HG03064 (cell line): ENCODE data around the gene RPGRIP1L.

Source experiments
- ATAC-seq: cut with Tn5 transposase; IDR thresholded peaks from one replicate; pipeline ENCODE4 v1.9.1; 2021; ENCODE audit warnings: low read depth; ENCODE audit not compliant: unreplicated experiment

RPGRIP1L gene

DNA sequence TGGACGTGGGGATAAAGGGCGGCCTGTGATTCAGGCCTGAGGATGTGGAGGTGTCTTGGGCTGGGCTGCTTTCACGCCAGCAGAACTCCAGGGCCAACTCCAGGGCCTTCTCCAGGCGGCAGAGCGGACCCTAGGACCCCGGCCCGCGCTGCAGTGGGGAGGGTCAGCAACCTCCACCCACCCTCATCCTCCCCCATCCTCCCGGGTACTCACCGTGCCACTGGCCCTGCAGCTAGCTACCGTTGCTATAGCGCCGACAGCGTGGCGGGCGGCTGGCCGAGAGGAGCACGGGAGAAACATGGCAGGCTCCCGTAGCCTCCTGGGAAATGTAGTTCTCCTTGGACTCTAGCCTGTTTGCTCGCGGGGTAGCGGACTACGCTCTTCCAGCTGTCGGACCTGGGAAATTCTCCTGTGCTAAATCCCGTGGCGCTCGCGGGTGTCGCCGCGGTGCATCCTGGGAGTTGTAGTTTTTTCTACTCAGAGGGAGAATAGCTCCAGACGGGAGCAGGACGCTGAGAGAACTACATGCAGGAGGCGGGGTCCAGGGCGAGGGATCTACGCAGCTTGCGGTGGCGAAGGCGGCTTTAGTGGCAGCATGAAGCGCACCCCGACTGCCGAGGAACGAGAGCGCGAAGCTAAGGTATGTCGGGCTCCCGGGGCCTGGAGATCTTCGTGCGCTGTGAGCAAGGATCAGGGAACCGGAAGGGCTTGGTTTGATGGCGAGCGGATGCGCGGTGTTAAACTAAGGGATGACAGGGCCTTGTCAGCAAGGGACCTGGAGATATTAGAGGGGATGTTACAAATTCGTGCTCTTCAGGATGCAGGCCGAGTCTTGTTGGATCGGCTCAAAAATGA, at the start of gene RPGRIP1L, which contains the start of gene FTO:
RPGRIP1L (minus strand) TSS at position 270 of the 855 bp plus-strand sequence. CDS start 3,136 bp downstream, outside the sequence.
FTO (plus strand) TSS at position 567 of the 855 bp plus-strand sequence.
- ATAC-seq, result peak; percentile 99

DNA sequence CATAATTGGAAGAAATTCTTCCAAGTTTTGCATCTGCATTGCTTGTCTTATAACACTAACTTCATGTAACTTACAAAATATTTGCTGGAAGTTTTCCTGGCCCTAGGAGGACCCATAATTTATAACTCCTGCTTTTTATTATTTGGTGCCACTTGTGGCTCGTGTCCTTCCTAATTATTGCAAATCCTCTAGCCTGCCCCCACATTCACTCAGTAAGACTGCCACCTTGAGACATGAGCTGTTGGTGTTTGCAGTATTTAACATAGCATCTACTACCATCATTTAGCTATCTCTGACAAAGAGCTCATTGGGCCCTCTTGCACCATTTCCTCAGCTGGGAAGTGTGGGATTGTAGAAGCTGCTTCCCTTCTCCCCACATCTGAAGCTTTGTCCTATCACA, 49.8 kb upstream of the RPGRIP1L start:
- no peak for ATAC-seq

DNA sequence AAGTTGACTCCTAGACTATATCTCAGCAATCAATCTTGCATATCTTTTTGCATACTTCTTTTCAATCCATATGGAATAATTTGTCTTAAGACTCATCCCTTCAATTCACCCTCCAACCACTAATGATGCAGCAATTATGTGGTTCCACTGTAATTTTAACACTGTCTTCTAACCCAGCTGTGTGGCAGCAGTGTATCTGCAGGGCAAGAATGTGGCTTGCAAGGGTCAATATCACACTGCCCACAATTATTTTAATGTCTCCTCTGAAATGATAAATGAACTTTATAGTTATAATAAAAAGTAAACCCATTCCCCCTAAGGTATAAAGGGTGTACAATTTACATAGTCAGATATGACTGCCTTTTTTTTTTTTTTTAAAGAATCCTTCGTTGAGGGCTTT, 48.9 kb upstream of the RPGRIP1L start:
- no peak for ATAC-seq

DNA sequence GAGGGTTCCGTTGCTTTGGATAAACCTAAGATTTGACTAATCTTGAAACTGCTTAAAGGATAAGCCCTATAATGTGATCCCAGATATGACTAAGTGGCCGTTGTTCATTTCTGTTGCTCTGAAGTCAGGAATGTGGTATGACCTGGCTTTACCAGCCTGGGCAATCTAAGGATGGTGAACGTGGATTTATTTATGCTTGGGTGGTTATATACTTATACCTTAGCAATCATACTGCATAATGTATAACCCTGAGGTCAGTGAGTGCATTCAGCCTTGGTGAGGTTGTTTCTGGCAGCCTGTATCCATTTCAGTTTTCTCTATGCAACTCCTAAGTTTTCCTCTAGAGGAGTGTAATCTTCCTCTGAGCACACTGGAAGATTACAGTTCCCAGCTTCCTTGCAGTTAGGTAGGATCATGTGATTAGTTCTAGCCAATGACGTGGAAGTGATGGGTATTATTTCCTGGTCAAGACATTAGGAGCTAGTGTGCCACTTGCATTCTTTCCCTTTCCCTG, 42.2 kb upstream of the RPGRIP1L start:
- no peak for ATAC-seq

GRCh38 chr16:53745086-53745485, 41.4 kb upstream of the RPGRIP1L start:
- ATAC-seq, result no peak

DNA sequence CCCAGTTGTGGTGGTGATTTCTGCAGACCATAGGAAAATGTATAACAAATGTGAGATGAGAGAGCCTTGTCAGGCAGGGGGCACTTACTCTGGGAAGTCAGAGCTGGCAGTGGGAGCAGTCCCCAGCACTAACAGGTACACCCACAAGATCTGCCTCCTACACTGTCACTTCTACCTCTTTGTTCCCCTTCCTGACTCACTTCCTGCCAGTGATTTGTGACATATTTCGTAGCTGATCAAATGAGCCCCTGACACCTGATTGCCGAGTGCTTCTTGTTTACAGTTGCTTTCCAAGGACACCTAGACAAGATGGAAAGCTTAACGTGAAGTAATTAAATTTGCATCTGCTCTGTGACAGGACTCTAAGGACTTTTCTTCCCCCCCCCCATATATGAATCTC, 40.8 kb upstream of the RPGRIP1L start:
- ATAC-seq, result no peak

DNA sequence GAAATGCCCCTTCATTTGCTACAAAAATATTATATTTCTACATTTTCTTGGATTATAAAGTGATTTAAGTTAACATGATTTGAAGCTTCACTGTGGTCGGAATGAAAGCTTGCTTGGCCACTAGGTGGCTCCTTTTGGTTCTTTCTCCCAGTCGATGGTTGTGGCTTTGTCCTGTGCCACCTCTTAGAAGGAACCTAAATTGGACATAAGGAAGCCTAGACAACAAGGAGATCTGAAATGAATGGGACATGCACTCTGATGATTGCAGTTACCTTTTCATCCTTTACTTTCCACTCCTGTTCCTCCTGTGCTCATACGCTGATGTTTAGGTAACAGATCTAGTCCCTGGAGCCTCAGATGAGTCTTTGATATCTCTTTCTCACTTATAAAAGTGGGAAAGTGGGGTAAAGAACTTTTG, 39.5 kb upstream of the RPGRIP1L start:
- ATAC-seq, result no peak

DNA sequence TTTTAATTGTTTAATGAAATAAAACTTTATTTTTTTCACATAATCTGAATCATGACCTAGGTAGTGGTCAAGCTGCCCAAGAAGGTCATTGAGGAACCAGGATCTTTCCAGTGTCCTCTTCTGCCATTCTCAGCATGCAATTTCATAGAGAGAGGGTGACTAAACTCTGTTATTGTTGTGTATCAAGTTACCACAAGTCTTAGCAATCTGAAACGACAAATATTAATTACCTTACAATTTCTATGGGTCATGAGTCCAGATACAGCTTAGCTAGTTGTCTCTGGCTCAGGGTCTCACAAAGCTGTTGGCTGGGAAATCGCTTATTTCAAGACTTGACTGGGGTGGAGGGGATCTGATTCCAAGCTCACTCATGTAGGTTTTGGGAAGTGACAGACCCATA, 37.9 kb upstream of the RPGRIP1L start:
- ATAC-seq, result no peak

DNA sequence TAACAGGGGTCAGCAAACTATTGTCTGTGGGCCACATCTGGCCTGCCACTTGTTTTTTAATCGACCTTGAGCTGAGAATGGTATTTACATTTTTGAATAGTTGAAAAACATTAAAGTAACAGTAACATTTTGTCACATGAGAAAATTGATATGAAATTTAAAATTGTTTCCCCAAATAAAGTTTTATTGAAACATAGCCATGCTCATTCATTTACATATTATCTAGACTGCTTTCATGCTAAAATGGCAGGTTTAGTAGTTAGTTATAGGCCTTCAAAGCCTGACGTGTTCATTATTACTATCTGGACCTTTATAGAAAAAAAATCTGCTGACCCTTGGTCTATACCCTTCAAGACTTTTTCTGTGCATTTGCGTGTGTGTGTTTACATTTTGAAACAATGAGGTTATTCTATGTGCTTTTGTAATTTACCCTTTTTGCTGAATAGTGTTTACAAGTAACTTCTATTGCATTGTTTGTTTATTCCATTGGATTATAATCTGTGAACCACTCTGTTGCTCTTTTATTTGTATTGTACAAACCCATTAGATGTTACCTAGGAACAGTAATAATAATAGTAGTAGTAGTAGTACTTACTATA, 37.4 kb upstream of the RPGRIP1L start:
- ATAC-seq, result no peak

DNA sequence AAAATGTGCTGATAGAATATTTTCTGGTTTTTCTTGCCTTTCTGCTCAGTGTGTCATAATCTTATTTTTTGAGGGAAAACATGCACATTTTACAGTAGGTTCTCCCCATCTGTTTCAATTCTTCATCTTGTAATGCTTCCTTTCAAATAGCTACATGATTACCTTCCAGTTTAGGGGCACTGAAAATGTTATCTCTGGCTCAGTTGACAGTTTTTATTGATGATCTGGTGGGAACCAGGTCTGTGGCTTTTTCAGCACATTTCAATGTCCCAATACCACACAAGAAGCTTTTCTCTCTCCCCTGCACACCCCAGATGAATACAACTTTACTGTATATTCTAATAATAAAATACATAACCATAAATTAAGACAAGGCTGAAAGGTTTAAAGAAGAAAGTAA, 36.8 kb upstream of the RPGRIP1L start:
- no peak for ATAC-seq

GRCh38 chr16:53737552-53737951, 33.9 kb upstream of the RPGRIP1L start:
- ATAC-seq, result no peak

DNA sequence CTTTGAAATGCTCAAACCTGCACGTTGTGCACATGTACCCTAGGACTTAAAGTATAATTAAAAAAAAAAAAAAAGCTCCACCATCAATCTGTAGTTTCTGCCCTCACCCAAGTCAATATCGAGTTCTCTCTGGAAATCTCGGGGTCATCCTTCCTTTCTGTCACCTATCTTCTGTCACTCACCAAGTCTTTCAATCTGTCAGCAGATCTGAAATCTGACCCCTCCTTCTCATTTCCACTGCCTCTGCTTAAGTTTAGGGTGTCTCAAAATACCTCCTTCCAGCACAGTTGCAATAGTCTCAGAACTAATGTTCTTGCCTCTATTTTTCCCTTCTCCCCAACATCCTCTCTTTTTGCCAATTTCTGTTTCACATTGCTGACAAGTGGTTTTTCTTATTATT, 32.6 kb upstream of the RPGRIP1L start:
- ATAC-seq, result no peak

DNA sequence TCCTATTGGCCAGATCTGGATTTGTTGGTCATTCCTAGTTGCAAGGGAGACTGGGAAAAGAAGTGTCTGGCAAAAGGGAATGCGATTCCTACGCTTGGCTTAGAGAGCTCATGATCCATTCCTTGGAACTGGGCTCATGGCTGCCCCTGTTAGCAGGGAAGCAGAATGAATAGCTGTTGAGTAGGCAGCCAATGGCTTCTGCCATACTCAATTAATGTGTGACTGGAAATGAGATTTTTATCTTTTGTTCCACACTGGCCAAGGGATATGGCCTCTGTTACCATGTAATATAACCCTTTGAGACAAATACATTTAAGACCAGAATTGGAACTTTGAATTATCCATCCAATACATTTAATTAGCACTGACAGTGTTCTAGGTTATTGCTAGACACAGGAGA, 31.2 kb upstream of the RPGRIP1L start:
- no peak for ATAC-seq

DNA sequence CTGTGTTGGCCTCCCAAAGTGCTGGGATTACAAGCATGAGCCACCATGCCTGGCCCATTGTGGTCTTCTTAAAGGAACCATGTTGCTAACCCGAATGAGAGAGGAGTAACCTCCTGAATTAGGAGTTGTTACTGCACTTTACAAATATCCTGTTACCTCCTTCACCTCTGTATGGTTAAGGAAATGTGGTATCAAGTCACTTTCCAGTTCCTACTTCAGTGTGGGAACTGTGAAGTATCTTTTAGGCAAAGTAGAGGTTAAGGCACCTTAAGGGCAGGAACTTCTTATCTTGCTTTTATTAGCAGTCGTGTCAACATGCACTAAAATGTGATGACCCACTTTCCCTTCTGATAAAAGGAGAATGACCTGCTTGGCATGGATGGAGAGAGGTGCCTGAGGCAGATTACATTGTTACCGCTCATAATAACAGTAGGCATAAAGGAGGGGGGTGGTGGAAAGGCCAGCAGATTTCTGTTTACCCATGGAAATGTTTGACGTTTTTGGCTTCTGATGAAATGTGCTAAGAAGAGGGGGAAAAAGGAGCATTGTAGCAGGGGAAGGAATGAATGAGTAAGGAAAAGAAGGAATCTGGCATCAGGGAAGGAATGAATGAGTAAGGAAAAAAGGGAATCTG, 28.8 kb upstream of the RPGRIP1L start:
- ATAC-seq, result no peak

DNA sequence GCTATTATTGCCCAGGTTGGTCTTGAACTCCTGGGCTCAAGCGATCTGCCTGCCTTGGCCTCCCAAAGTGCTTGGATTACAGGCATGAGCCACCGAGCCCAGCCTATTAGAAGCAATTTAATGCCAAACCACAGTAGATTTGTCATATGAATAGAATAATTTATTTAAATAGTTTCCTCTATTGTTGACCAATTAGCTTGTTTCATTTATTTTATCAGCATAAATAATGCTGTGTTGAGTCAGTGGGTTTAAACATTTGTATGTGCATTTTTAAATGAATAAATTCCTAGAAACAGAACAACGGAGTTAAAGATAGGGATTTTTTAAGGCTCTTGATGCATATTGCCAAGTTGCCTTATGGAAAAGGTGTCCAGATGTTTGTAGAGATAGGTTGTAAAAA, 27.0 kb upstream of the RPGRIP1L start:
- no peak for ATAC-seq

DNA sequence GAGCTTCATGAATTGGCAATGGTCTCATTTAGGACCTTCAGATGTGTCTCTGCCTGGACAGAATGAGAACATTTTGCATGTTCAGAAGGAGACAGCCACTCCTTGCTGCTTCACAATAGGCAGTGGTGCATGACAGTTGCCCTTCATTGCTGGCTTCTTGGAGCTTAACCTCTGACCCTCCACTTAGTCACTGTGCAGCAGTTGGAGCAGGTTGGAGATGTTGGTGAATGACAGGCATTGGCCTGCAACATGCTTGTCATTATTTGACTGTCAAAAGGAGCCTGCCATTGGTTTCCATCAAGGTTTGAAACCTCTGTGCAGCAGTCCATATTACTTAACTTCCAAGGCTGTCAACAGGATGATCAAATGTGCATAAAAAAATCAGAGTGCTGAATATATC, 23.0 kb upstream of the RPGRIP1L start:
- no peak for ATAC-seq

DNA sequence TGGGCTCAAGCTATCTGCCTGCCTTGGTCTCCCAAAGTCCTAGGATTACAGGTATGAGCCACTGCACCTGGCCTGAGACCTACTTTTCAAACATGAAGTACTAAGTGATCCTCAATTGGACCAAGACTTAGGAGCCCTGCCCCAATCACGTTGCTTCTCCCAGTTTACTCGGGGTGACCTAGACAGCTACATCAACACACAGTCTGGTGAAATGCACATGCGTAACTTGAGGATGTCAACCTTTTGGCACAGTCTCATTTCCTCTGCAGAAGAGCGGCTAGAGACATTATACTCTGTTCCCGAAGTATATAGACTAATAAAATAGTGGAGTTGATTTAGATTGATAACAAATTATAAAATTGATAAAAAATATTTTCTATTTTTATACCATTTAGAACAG, 17.4 kb upstream of the RPGRIP1L start:
- no peak for ATAC-seq

GRCh38 chr16:53717577-53717976, 13.9 kb upstream of the RPGRIP1L start:
- ATAC-seq, result no peak

- no peak for ATAC-seq
These were observed 11.3 kb upstream of the RPGRIP1L start for GRCh38 chr16:53715023-53715384.

DNA sequence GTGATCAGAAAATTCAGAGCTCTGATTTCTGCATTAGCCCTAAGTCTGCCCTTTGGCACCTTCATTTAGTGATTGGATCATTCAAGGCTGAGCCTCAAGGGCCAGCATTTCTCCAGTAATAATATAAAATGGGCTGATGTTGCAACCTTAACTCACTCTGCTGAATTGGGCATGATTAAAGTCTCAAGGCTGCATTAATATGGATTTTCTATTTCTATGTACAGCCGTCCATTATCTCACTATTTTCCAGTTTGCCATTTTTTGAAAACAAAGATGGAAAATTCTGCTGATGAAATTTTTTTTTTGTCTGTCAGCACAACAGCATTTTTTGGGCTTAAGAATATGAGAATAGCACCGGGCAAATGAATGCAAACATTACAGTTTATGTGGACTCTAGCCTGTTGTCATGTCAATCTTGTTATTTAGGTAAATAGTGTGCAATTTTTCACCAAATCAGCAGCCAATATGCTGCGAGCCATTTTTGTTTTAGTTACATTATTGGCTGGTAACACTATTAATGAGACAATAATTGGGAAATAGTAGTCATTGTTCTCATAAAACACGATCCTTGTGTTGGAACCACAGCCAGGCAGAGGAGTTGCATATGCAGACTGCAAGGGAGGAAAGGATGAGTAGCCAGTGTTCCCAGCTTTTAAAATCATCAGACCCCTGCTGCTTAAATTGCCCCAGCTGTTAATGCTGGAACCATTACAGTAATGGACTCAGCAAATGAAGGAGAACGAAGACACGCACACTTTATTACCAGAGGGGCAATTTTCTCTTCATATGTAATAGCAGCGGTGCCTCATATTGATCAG, 10.8 kb upstream of the RPGRIP1L start:
- ATAC-seq, result no peak
